GM23248 (cell line): ENCODE data around the gene MAFF.

ENCODE experiments used
- EZH2 ChIP-seq: fragments of 200-600 bp; sonication (generic); IDR thresholded peaks from 2 replicates; pipeline ENCODE4 v1.6.1; 2018; ENCODE audit warnings: antibody characterized with exemption, mild to moderate bottlenecking; ENCODE audit not compliant: insufficient read depth, poor library complexity, severe bottlenecking
- EZH2phosphoT487 ChIP-seq: fragments of 200-600 bp; sonication (generic); IDR thresholded peaks from 2 replicates; pipeline ENCODE4 v1.6.1; 2018; ENCODE audit warnings: antibody characterized with exemption, moderate library complexity, mild to moderate bottlenecking, low read depth; ENCODE audit not compliant: insufficient read depth

DNA sequence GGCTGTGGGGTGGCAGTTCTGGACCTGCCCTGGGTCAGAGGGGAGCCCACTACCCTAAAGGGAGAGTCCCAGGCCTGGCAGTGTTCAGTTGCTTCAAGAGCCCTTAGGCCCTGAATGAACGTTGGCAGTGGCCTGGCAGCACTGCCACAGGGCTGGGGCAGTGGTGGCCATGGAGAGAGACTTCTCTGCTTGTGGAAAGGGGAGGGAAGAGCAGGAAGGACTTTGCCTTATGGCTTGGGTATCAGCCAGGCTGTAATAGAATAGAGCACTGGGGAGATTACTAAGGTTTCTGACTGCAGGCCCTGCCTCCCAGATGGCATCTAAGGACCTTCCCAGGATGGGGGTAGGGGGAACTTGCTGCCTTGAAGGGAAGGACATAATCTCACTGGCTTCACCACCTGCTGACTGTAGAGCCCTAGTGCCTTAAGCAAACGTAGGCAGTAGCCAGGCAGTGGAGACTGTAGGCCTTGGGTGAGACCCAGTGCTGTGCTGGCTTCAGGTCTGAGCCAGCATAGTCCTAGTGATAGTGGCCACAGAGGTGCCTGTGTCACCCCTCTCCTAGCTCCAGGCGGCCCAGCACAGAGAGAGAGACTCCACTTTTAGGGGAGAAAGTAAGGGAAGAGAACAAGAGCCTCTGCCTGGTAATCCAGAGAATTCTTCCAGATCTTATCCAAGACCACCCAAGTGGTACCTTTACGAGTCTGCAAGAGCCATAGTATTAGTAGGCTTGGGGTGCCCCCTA is 47.8 kb upstream of the MAFF start:
- TF ChIP-seq EZH2 (no peak), EZH2phosphoT487 (no peak)
